Glomerular visceral epithelial cell (primary cell): ENCODE measurements around the gene ARRB2.

Source experiments
- DNase-seq: peaks from one replicate; pipeline ENCODE4 v3.0.0-alpha.2; 2016; ENCODE audit errors: extremely low spot score

Gene ARRB2

DNA sequence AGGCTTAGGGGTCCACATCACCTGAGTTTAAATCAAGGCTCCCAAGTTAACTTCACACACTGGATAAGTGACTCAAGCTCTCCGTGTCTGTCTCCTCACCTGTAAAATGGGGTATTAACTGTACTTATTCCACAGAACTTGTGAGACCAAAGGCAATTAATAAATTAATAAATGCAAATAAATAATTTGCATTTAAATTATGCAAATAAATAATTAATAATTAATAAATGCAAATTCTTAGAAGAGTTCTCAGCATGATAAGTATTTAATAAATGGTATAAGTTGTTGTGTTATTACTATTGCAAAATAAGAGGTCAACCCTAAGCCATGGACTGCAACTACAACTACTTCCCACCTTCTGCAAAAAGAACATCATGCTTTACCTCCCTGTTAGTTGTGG is 43.0 kb downstream of the ARRB2 start:
- no peak for DNase-seq

DNA sequence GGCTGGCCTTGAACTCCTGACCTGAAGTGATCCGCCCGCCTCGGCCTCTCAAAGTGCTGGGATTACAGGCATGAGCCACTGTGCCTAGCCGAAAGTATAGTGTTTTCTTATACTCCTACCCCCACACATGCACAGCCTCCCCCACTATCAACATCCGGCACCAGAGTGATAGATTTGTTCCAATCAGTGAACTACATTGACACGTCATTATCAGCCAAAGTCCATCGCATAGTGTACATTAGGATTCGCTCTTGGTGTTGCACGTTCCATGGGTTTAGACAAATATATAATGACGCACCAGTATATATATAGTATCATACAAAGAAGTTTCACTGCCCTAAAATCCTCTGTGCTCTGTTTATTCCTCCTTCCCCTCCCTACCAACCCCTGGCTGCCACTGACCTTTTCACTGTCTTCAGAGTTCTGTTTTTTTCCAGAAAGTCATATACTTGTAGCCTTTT is 49.4 kb downstream of the ARRB2 start:
- no peak for DNase-seq

DNA sequence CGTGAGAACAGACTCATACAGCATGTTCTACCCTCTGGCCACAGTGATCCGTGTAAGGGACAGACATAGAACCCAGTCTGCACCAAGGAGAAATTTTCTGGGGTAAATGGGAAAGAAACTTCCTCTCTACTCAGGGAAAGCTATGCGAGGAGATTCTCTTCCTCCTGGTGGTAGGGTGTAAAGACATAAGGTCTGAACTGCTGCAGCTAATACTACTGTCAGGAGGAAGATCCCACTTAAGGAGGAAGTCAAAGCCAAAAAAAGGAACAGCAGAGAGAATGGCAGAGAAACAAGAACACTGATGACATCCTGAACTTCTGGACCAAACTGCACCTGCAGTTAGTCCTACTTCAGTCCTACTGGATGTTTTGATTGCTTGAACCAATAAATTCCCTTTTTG is 54.2 kb downstream of the ARRB2 start:
- no peak for DNase-seq

DNA sequence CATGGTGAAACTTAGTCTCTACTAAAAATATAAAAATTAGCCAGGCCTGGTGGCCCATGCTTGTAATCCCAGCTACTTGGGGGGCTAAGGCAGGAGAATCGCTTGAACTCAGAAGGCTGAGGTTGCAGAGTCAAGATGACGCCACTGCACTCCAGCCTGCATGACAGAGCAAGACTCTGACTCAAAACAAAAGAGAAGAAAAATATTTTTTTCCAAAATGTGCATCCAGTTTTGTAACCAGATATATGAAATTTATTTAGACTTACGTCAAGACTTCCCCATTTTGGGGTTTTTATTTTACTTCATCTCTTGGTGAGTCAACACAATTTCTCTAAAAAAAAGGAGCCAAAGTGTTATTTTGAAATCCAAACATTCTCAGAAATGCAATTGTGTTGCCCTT is 55.8 kb downstream of the ARRB2 start:
- DNase-seq = no peak

DNA sequence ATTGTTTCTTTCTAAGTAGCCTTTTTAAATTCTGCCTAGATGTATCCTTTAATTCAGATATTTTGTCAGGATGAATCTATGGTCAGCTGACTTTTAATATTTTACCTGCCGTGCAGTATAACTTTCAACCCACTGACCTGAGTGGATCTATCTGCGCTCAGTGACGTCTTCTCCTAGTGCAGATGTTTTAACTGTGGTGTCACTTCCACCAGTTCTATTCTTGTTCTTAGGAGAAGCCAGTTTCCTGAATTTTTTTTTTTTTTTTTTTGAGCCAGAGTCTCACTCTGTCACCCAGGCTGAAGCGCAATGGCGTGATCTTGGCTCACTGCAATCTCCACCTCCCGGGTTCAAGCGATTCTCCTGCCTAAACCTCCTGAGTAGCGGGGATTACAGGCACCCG is 56.3 kb downstream of the ARRB2 start:
- no peak for DNase-seq

DNA sequence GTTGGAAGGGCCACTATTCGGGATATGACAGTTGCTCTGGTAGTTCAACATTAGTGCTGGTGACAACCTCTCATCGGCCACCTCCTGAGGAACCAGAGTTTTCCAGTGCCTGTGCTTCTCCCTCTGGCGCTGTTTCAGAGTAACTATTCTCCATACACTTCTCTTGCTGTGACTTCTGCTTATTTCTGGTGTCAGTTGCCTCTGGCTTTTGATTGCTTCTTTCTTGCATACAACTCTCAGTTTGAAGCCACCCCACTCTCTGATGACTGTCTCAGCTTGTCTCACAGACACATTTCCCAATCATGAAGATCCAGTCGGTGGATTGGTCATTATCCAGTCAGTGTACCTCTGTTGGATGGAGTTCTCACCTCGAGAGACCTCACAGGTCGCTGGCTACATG is 57.9 kb downstream of the ARRB2 start:
- no peak for DNase-seq

DNA sequence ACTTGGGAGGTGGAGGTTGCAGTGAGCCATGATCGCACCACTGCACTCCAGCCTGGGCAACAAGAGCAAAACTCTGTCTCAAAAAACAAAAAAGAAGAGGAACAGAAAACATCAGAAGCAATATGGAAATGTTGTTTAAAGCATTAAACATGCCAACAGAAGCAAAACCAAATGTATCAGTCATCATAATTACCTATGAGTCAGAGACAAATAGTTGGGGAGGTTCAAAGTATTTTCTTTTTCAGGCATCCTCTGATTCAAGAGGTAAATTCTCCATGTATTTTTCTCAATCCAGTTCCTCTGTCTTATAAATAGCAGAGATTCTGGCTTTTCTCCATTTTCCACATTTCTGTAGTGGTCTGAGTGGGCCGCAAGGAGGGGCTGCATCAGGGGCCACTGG is 59.2 kb downstream of the ARRB2 start:
- no peak for DNase-seq
